ENCODE data around the gene CFAP119. TPM values are rescaled to one million over a fixed set of nuclear protein-coding genes. Genes with fewer than 3 reads are reported as not detected.

CFAP119 gene
- total RNA-seq, 6 experiments from 2014 or later, result 4.3 to 7.6 (median 5.1) TPM

GRCh38 chr16:30786936-30787612, 25.2 kb upstream of the CFAP119 start, which contains the start of gene ZNF629:
Gene ZNF629 (minus strand): TSS chr16:30787205. CDS start chr16:30784482, 2,723 bp downstream.
- H3K36me3 Mint-ChIP-seq (ENCODE audit: low read depth), result peaks cover 8% of the 10 kb centered on the region; the same call in 1 of the 2 replicates
- peak within 1 kb of the TSS; percentile 92 for H3K4me3 Mint-ChIP-seq
- peak; percentile 37 for DNase-seq
- TF ChIP-seq CTCF (IDR thresholded peaks at IDR 0.05), result no peak
- H3K4me1 Mint-ChIP-seq (ENCODE audit: low read depth), result peaks cover 25% of the 10 kb centered on the region
- no peaks in the 10 kb centered on the region for H3K27me3 Mint-ChIP-seq (ENCODE audit: insufficient read depth)
- H3K27ac Mint-ChIP-seq, result peak within 1 kb of the TSS; percentile 91
- no peaks in the 10 kb centered on the region for H3K9me3 Mint-ChIP-seq

GRCh38 chr16:30786115-30786935, 24.5 kb upstream of the CFAP119 start:
- Mint-ChIP-seq H3K27ac (peak overlapping the region; percentile 83), H3K36me3 (ENCODE audit: low read depth) (peaks cover 8% of the 10 kb centered on the region; the same call in 1 of the 2 replicates), H3K4me3 (peak overlapping the region; percentile 92), H3K9me3 (no peaks in the 10 kb centered on the region), H3K4me1 (ENCODE audit: low read depth) (peaks cover 25% of the 10 kb centered on the region), H3K27me3 (ENCODE audit: insufficient read depth) (no peaks in the 10 kb centered on the region; the same call in 1 of the 2 replicates)
- TF ChIP-seq CTCF (IDR thresholded peaks at IDR 0.05), result peak; percentile 31
- peak; percentile 79 for DNase-seq

GRCh38 chr16:30785126-30786106, 23.6 kb upstream of the CFAP119 start:
- no peaks in the 10 kb centered on the region for H3K9me3 Mint-ChIP-seq
- H3K27me3 Mint-ChIP-seq (ENCODE audit: insufficient read depth), result no peaks in the 10 kb centered on the region; the same call in none of the 2 replicates
- peaks cover 25% of the 10 kb centered on the region for H3K4me1 Mint-ChIP-seq (ENCODE audit: low read depth)
- peak overlapping the region; percentile 92 for H3K4me3 Mint-ChIP-seq
- DNase-seq, result no peak
- peaks cover 8% of the 10 kb centered on the region; the same call in 1 of the 2 replicates for H3K36me3 Mint-ChIP-seq (ENCODE audit: low read depth)
- H3K27ac Mint-ChIP-seq, result peak overlapping the region; percentile 83
- TF ChIP-seq CTCF (IDR thresholded peaks at IDR 0.05), result no peak

GRCh38 chr16:30784215-30784614, 22.4 kb upstream of the CFAP119 start:
- Mint-ChIP-seq H3K4me1 (ENCODE audit: low read depth) (peaks cover 25% of the 10 kb centered on the region), H3K27ac (no peak overlapping the region), H3K36me3 (ENCODE audit: low read depth) (peaks cover 8% of the 10 kb centered on the region; the same call in 1 of the 2 replicates), H3K9me3 (no peaks in the 10 kb centered on the region), H3K27me3 (ENCODE audit: insufficient read depth) (no peaks in the 10 kb centered on the region; the same call in none of the 2 replicates), H3K4me3 (no peak overlapping the region)
- TF ChIP-seq CTCF (IDR thresholded peaks at IDR 0.05), result no peak
- DNase-seq, result no peak

All from HFFc6 (cell line).